Activated CD4-positive, alpha-beta T cell treated with anti-CD3 and anti-CD28 coated beads, Interleukin-2, amount 10 ng/mL, durations not matched to agents 24 days and 14 days (primary cell): ENCODE measurements around the gene ARAP3. TPM values are rescaled to one million over a fixed set of nuclear protein-coding genes. Genes with fewer than 3 reads are reported as not detected.
"Not testable (repeated sequence)": the region's sequence is repeated elsewhere in the genome, so short reads cannot be mapped to it uniquely, and the experiment has no call there.

Experiments used
- DNase-seq: peaks from one replicate; pipeline ENCODE4 v3.0.0; 2022
- H3K27ac Mint-ChIP-seq: one replicate; pipeline ENCODE4 v1.8.0; 2022; ENCODE audit warnings: mild to moderate bottlenecking, mixed read lengths
- H3K27me3 Mint-ChIP-seq: one replicate; pipeline ENCODE4 v1.8.0; 2022; ENCODE audit warnings: mixed read lengths
- H3K36me3 Mint-ChIP-seq: one replicate; pipeline ENCODE4 v1.8.0; 2022; ENCODE audit warnings: low read depth, mild to moderate bottlenecking, mixed read lengths
- H3K4me1 Mint-ChIP-seq: one replicate; pipeline ENCODE4 v1.8.0; 2021; ENCODE audit warnings: mixed read lengths
- H3K4me3 Mint-ChIP-seq: one replicate; pipeline ENCODE4 v1.8.0; 2022; ENCODE audit warnings: mild to moderate bottlenecking, moderate library complexity, mixed read lengths
- H3K9me3 Mint-ChIP-seq: one replicate; pipeline ENCODE4 v1.8.0; 2021; ENCODE audit warnings: mixed read lengths
- intact Hi-C: fragments of 100-400 bp; cut with micrococcal nuclease; formaldehyde crosslinking; loops from one replicate; pipeline ENCODE4 v1.15.1; 2023
- total RNA-seq: library from RNA; stranded (reverse); gene quantifications from 2 replicates; pipeline ENCODE4 v1.2.3, GENCODE V29; 2022

Gene ARAP3, protein sequence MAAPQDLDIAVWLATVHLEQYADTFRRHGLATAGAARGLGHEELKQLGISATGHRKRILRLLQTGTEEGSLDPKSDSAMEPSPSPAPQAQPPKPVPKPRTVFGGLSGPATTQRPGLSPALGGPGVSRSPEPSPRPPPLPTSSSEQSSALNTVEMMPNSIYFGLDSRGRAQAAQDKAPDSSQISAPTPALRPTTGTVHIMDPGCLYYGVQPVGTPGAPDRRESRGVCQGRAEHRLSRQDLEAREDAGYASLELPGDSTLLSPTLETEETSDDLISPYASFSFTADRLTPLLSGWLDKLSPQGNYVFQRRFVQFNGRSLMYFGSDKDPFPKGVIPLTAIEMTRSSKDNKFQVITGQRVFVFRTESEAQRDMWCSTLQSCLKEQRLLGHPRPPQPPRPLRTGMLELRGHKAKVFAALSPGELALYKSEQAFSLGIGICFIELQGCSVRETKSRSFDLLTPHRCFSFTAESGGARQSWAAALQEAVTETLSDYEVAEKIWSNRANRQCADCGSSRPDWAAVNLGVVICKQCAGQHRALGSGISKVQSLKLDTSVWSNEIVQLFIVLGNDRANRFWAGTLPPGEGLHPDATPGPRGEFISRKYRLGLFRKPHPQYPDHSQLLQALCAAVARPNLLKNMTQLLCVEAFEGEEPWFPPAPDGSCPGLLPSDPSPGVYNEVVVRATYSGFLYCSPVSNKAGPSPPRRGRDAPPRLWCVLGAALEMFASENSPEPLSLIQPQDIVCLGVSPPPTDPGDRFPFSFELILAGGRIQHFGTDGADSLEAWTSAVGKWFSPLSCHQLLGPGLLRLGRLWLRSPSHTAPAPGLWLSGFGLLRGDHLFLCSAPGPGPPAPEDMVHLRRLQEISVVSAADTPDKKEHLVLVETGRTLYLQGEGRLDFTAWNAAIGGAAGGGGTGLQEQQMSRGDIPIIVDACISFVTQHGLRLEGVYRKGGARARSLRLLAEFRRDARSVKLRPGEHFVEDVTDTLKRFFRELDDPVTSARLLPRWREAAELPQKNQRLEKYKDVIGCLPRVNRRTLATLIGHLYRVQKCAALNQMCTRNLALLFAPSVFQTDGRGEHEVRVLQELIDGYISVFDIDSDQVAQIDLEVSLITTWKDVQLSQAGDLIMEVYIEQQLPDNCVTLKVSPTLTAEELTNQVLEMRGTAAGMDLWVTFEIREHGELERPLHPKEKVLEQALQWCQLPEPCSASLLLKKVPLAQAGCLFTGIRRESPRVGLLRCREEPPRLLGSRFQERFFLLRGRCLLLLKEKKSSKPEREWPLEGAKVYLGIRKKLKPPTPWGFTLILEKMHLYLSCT (N-terminal part only)
- total RNA-seq: 9.2 and 10.9 TPM in 2 replicates

- H3K27ac Mint-ChIP-seq: peak within 1 kb of the TSS; percentile 81
- H3K36me3 Mint-ChIP-seq: peaks cover 3% of the 10 kb centered on the region
- no peaks in the 10 kb centered on the region for H3K9me3 Mint-ChIP-seq
- peaks cover 3% of the 10 kb centered on the region for H3K27me3 Mint-ChIP-seq
- H3K4me3 Mint-ChIP-seq: peak within 1 kb of the TSS; percentile 80
- peak; percentile 82 for DNase-seq
- peaks cover 31% of the 10 kb centered on the region for H3K4me1 Mint-ChIP-seq
- intact Hi-C loops: no loop called here
Measured at GRCh38 chr5:141681695-141682641, at the start of gene ARAP3. TSS of gene ARAP3 (minus strand) at chr5:141682230. CDS start at chr5:141680486, 1,744 bp downstream.

DNA sequence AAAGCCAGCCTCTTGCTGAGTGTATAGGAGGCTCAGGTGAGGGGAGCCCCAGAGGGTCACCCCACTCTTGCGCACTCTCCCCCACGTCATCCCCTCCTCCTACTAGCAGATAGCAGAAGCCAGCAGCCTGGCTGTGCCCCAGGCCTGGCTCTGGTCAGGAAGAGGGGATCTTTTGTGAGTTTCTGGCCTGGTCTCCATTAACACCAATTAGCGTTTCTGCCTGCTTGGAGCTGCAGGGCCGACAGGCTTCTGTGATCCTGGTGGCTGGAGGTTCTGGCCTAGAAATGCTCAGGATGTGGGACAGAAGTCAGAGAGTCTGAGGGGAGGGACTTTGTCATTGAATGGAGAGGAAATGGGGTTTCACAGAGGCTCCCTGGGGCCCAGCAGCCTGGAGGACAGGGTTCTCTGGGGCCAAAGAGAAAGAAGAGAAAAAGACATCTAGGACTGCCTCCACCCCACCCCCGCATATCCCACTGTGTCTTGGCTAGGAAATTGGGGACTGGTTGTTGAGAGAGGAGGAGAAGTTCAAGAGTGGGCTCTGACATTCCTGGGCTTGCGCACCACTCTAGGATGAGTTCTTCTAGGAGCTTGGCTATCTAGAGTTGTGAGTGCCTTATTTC is 47.5 kb upstream of the ARAP3 start:
- H3K4me1 Mint-ChIP-seq: no peaks in the 10 kb centered on the region
- H3K9me3 Mint-ChIP-seq: no peaks in the 10 kb centered on the region
- H3K36me3 Mint-ChIP-seq: no peaks in the 10 kb centered on the region
- DNase-seq: no peak
- H3K4me3 Mint-ChIP-seq: no peak overlapping the region
- H3K27ac Mint-ChIP-seq: no peak overlapping the region
- intact Hi-C loops: loop anchor here (5.0 kb wide), 1 partner anchor 38 kb away; no protein-coding TSS in a partner anchor
- peaks cover 4% of the 10 kb centered on the region for H3K27me3 Mint-ChIP-seq

DNA sequence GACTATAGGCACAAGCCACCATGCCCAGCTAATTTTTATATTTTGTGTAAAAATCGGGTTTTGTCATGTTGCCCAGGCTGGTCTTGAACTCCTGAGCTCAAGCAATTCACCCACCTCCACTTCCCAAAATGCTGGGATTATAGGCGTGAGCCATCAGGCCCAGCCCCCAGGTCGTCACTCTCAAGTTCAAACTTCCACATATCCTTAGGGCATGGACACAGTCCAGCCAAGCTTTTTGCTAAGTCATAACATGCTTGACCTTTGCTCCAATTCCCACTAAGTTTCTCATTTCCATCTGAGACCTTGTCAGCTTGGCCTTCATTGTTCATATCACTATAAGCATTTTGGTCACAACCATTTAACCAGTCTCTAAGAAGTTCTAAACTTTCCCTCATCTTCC is 43.9 kb upstream of the ARAP3 start:
- peaks cover 6% of the 10 kb centered on the region for H3K27me3 Mint-ChIP-seq
- no peak overlapping the region for H3K4me3 Mint-ChIP-seq
- H3K4me1 Mint-ChIP-seq: no peaks in the 10 kb centered on the region
- no peak for DNase-seq
- no peaks in the 10 kb centered on the region for H3K36me3 Mint-ChIP-seq
- no peak overlapping the region for H3K27ac Mint-ChIP-seq
- intact Hi-C loops: no loop called here
- H3K9me3 Mint-ChIP-seq: no peaks in the 10 kb centered on the region

- H3K9me3 Mint-ChIP-seq, H3K27ac Mint-ChIP-seq, H3K27me3 Mint-ChIP-seq, H3K36me3 Mint-ChIP-seq, intact Hi-C loops, H3K4me1 Mint-ChIP-seq, H3K4me3 Mint-ChIP-seq, DNase-seq: not testable (repeated sequence)
Measured at GRCh38 chr5:141725174-141725573, 43.1 kb upstream of the ARAP3 start.

- Mint-ChIP-seq H3K27me3 (peaks cover 13% of the 10 kb centered on the region), H3K9me3 (no peaks in the 10 kb centered on the region), H3K27ac (no peak overlapping the region), H3K36me3 (no peaks in the 10 kb centered on the region), H3K4me3 (no peak overlapping the region), H3K4me1 (no peaks in the 10 kb centered on the region)
- intact Hi-C loops: no loop called here
- no peak for DNase-seq
Measured at GRCh38 chr5:141722266-141722665, 40.2 kb upstream of the ARAP3 start.

- Mint-ChIP-seq H3K4me1 (no peaks in the 10 kb centered on the region), H3K9me3 (no peaks in the 10 kb centered on the region), H3K27ac (no peak overlapping the region), H3K4me3 (no peak overlapping the region), H3K36me3 (no peaks in the 10 kb centered on the region), H3K27me3 (peaks cover 11% of the 10 kb centered on the region)
- intact Hi-C loops: no loop called here
- no peak for DNase-seq
Measured at GRCh38 chr5:141717043-141717442, 35.0 kb upstream of the ARAP3 start.

DNA sequence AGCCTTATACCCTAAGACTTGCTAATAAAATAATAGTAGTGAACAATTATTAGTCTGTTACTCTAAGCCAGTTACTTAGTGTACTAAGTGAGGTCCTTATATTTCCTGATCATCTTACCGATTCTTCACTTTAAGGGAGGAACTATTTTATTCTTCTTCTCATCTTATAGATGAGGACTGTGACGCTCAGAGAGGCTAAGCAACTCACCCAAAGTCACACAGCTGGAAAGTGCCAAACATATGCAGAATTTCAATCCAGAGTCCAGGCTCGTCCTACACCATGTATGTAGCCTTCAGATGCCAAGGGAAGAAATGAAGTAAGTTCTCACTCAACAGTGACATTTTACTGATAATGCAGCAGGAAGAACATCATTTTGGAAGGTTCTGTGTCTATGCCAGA is 34.4 kb upstream of the ARAP3 start:
- Mint-ChIP-seq H3K9me3 (no peaks in the 10 kb centered on the region), H3K4me3 (no peak overlapping the region), H3K27ac (no peak overlapping the region), H3K4me1 (no peaks in the 10 kb centered on the region), H3K36me3 (no peaks in the 10 kb centered on the region), H3K27me3 (peaks cover 11% of the 10 kb centered on the region)
- DNase-seq: no peak
- intact Hi-C loops: no loop called here

GRCh38 chr5:141716009-141716408 is 34.0 kb upstream of the ARAP3 start:
- DNase-seq: no peak
- Mint-ChIP-seq H3K27ac (no peak overlapping the region), H3K27me3 (peaks cover 11% of the 10 kb centered on the region), H3K4me3 (no peak overlapping the region), H3K4me1 (no peaks in the 10 kb centered on the region), H3K9me3 (no peaks in the 10 kb centered on the region), H3K36me3 (no peaks in the 10 kb centered on the region)
- intact Hi-C loops: no loop called here

DNA sequence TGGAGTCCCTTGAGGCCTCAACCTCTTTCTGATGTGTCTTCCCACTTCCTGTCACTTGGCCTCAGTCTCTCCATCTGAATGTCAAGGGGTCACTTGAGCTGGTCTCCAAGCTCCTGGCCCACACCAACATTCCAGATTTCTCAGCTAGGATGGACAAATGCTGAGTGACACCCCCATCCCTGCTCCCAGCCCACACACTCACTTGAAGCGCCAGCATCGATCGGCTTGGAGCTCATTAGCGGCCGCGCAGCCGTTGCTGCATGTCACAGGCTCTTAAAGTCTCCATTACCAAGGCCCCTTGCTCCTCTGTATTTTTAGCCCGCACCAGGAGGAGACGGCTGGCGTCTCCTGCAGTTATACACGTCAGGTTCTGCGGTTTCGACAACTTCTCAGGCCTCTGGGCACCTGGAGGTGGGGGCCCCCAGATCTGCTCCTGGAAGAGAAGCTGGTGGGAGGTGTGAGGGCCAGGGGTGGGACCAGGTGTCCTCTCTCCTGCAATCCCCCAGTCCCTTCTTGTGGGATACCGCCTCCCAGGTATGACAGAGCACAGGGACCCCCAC is 33.4 kb upstream of the ARAP3 start:
- DNase-seq: no peak
- H3K27ac Mint-ChIP-seq: no peak overlapping the region
- H3K4me3 Mint-ChIP-seq: no peak overlapping the region
- H3K36me3 Mint-ChIP-seq: no peaks in the 10 kb centered on the region
- peaks cover 14% of the 10 kb centered on the region for H3K27me3 Mint-ChIP-seq
- H3K4me1 Mint-ChIP-seq: no peaks in the 10 kb centered on the region
- H3K9me3 Mint-ChIP-seq: no peaks in the 10 kb centered on the region
- intact Hi-C loops: no loop called here

DNA sequence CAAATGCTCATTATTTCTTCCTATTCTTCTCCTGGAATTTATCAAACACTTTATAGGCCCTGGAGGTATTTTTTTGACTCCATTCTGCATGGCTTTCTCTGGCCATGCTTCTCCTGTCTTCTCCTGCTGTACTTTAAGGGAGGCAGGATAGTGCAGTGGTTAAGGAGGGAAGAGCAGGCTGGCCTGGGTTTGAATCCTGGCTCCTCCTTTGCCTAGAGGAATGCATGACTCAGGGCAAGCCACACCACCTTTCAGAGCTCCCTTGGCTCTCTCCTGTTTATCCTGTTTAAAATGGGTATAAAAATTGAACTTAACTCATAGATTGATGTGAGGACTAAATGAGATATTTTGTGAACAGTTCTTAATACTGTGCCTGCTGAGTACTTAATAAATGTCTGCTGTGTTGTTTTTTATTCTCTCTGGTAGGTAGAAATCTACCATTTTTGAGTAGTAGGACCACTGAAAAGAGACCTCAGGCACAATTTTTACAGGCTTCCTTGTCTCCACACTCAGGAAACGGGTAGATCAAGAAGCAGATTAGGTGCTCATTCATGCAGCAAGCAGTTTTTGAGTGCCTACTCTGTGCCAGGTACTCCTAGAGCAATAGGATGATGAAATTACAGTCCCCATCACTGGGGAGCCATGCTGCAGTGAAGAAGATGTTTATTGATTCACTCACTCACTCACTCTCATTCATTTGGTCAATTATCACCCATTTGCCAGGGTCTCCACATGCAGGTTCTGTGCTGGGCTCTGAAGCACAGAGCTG is 32.7 kb upstream of the ARAP3 start:
- DNase-seq: no peak
- Mint-ChIP-seq H3K27me3 (peaks cover 12% of the 10 kb centered on the region), H3K4me1 (no peaks in the 10 kb centered on the region), H3K27ac (no peak overlapping the region), H3K36me3 (no peaks in the 10 kb centered on the region), H3K4me3 (no peak overlapping the region), H3K9me3 (no peaks in the 10 kb centered on the region)
- intact Hi-C loops: no loop called here

DNA sequence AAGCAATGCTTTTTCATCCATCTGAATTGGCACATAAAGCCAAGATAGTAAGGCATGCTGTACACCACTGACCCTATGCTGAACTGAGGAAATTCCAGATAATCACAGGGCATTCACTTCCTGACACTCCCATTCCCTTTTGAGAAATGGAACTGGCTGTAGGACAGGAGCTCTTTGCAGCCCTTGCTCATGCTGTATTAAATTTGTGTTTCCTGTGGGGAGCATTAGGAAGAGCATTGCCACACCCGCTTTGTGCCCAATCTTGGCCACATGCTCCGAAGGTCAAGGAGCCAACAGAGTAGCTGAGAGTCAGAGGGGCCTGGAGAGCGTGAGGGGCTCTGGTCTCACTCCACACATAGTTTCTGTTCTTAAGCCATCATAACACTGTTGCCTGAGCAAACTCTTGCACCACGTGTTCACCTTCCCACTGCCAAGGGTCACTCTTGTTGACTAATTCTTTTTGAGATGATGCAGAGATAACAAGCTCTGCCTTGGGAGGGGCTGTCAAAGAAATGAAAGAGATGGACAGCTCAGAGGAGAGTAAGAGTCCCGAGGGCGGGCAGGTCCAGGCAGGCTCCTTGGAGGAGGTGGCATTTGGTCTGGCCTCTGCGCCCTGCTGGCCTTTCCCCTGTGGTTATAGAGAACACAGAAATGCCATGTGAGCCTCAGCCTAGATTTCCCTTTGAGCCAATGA is 31.7 kb upstream of the ARAP3 start:
- no peak overlapping the region for H3K4me3 Mint-ChIP-seq
- peaks cover 11% of the 10 kb centered on the region for H3K27me3 Mint-ChIP-seq
- no peaks in the 10 kb centered on the region for H3K4me1 Mint-ChIP-seq
- no peaks in the 10 kb centered on the region for H3K36me3 Mint-ChIP-seq
- DNase-seq: no peak
- intact Hi-C loops: no loop called here
- no peak overlapping the region for H3K27ac Mint-ChIP-seq
- no peaks in the 10 kb centered on the region for H3K9me3 Mint-ChIP-seq
